Astrocyte (in vitro differentiated cells and primary cell): ENCODE data around the gene SLC5A12. TPM values are rescaled to one million over a fixed set of nuclear protein-coding genes. Genes with fewer than 3 reads are reported as not detected.

ENCODE experiments used
- DNase-seq: peaks from one replicate; pipeline ENCODE4 v3.0.0-alpha.2; 2010; ENCODE audit warnings: low read depth
- FAIRE-seq: peaks from 2 replicates; lab custom pipeline; 2011; peaks lifted over from hg19 to GRCh38; lab: Jason Lieb, UNC
- H2AFZ ChIP-seq: 2 replicates; pipeline ENCODE4 v1.6.0; 2012; ENCODE audit warnings: low read depth, low read length, inconsistent platforms
- H3K27ac ChIP-seq: 2 replicates; pipeline ENCODE4 v1.5.1; 2011; ENCODE audit warnings: low read depth, low read length, inconsistent platforms
- H3K27me3 ChIP-seq: 2 replicates; pipeline ENCODE4 v1.6.0; 2011; ENCODE audit warnings: low read length, inconsistent platforms; ENCODE audit not compliant: insufficient read depth
- H3K36me3 ChIP-seq: 2 replicates; pipeline ENCODE4 v1.5.1; 2011; ENCODE audit warnings: low read length, inconsistent platforms; ENCODE audit not compliant: insufficient read depth
- H3K4me1 ChIP-seq: 2 replicates; pipeline ENCODE4 v1.5.1; 2011; ENCODE audit warnings: low read length, inconsistent platforms; ENCODE audit not compliant: insufficient read depth
- H3K4me2 ChIP-seq: 2 replicates; pipeline ENCODE4 v1.6.0; 2012; ENCODE audit warnings: low read length, inconsistent platforms
- H3K4me3 ChIP-seq: 2 replicates; pipeline ENCODE4 v1.5.1; 2011; ENCODE audit warnings: low read depth, mild to moderate bottlenecking, low read length, inconsistent platforms; ENCODE audit not compliant: insufficient read depth
- H3K79me2 ChIP-seq: 2 replicates; pipeline ENCODE4 v1.6.0; 2012; ENCODE audit warnings: mild to moderate bottlenecking, low read length, inconsistent platforms; ENCODE audit not compliant: insufficient read depth
- H3K9ac ChIP-seq: 2 replicates; pipeline ENCODE4 v1.6.0; 2012; ENCODE audit warnings: mild to moderate bottlenecking, low read length, inconsistent platforms
- H3K9me3 ChIP-seq: 2 replicates; pipeline ENCODE4 v1.5.1; 2012; ENCODE audit warnings: low read depth, mild to moderate bottlenecking, low read length, inconsistent platforms; ENCODE audit not compliant: insufficient read depth
- H4K20me1 ChIP-seq: 2 replicates; pipeline ENCODE4 v1.6.0; 2012; ENCODE audit warnings: low read length, inconsistent platforms; ENCODE audit not compliant: insufficient read depth
- H3K27ac Mint-ChIP-seq: one replicate; pipeline ENCODE4 v1.8.0; 2021; ENCODE audit warnings: mild to moderate bottlenecking, mixed read lengths; ENCODE audit not compliant: unreplicated experiment
- H3K27me3 Mint-ChIP-seq: one replicate; pipeline ENCODE4 v1.8.0; 2021; ENCODE audit warnings: low read depth, mixed read lengths; ENCODE audit not compliant: unreplicated experiment
- H3K36me3 Mint-ChIP-seq: one replicate; pipeline ENCODE4 v1.8.0; 2021; ENCODE audit warnings: low read depth, mixed read lengths; ENCODE audit not compliant: unreplicated experiment
- H3K4me1 Mint-ChIP-seq: one replicate; pipeline ENCODE4 v1.8.0; 2021; ENCODE audit warnings: low read depth, mixed read lengths; ENCODE audit not compliant: unreplicated experiment
- H3K4me3 Mint-ChIP-seq: one replicate; pipeline ENCODE4 v1.8.0; 2021; ENCODE audit warnings: mild to moderate bottlenecking, moderate library complexity, mixed read lengths; ENCODE audit not compliant: unreplicated experiment
- H3K9me3 Mint-ChIP-seq: one replicate; pipeline ENCODE4 v1.8.0; 2021; ENCODE audit warnings: mild to moderate bottlenecking, mixed read lengths; ENCODE audit not compliant: unreplicated experiment
- CTCF ChIP-seq: IDR thresholded peaks from 2 replicates; pipeline ENCODE4 v1.5.1; 2011; ENCODE audit warnings: low read depth, mild to moderate bottlenecking, inconsistent platforms, low read length, moderate library complexity; ENCODE audit not compliant: insufficient read depth
- EZH2 ChIP-seq: IDR thresholded peaks from 2 replicates; pipeline ENCODE4 v1.6.1; 2012; ENCODE audit warnings: mild to moderate bottlenecking, low read length, inconsistent platforms; ENCODE audit not compliant: insufficient read depth
- total RNA-seq: library from RNA; stranded (reverse); gene quantifications from 2 replicates; pipeline ENCODE4 v1.2.1, GENCODE V29; 2021

Gene SLC5A12
- total RNA-seq, 1 donor from 2014 or later: 0.14 TPM

GRCh38 chr11:26712497-26712896 lies 9.4 kb downstream of the SLC5A12 start:
- Histone ChIP-seq H3K4me1 (no peaks in the 10 kb centered on the region), H3K36me3 (no peaks in the 10 kb centered on the region), H3K27ac (no peak overlapping the region), H3K9me3 (no peaks in the 10 kb centered on the region), H3K9ac (no peak overlapping the region), H3K4me3 (no peak overlapping the region), H3K4me2 (no peak overlapping the region), H3K79me2 (no peaks in the 10 kb centered on the region), H2AFZ (no peak overlapping the region), H4K20me1 (no peaks in the 10 kb centered on the region), H3K27me3 (no peaks in the 10 kb centered on the region)
- no peak for FAIRE-seq
- no peaks in the 10 kb centered on the region for H3K9me3 Mint-ChIP-seq
- DNase-seq: no peak
- H3K27me3 Mint-ChIP-seq: no peaks in the 10 kb centered on the region
- no peak overlapping the region for H3K27ac Mint-ChIP-seq
- H3K36me3 Mint-ChIP-seq: no peaks in the 10 kb centered on the region
- TF ChIP-seq CTCF (no peak), EZH2 (no peak)
- no peaks in the 10 kb centered on the region for H3K4me1 Mint-ChIP-seq
- H3K4me3 Mint-ChIP-seq: no peak overlapping the region

GRCh38 chr11:26710489-26710888 lies 11.4 kb downstream of the SLC5A12 start:
- no peaks in the 10 kb centered on the region for H3K36me3 Mint-ChIP-seq
- no peak overlapping the region for H3K9ac ChIP-seq
- no peak overlapping the region for H3K27ac Mint-ChIP-seq
- H3K9me3 Mint-ChIP-seq: no peaks in the 10 kb centered on the region
- H3K4me3 ChIP-seq: no peak overlapping the region
- H3K27me3 ChIP-seq: no peaks in the 10 kb centered on the region
- no peak overlapping the region for H3K4me3 Mint-ChIP-seq
- H3K36me3 ChIP-seq: no peaks in the 10 kb centered on the region
- H3K9me3 ChIP-seq: no peaks in the 10 kb centered on the region
- no peaks in the 10 kb centered on the region for H4K20me1 ChIP-seq
- no peak overlapping the region for H3K4me2 ChIP-seq
- H3K27ac ChIP-seq: no peak overlapping the region
- H3K4me1 ChIP-seq: no peaks in the 10 kb centered on the region
- no peak for DNase-seq
- H2AFZ ChIP-seq: no peak overlapping the region
- no peaks in the 10 kb centered on the region for H3K79me2 ChIP-seq
- FAIRE-seq: no peak
- TF ChIP-seq EZH2: no peak
- no peak for TF ChIP-seq CTCF
- no peaks in the 10 kb centered on the region for H3K4me1 Mint-ChIP-seq
- no peaks in the 10 kb centered on the region for H3K27me3 Mint-ChIP-seq

GRCh38 chr11:26708736-26709456 lies 13.0 kb downstream of the SLC5A12 start:
- no peak overlapping the region for H3K27ac Mint-ChIP-seq
- no peaks in the 10 kb centered on the region for H3K27me3 Mint-ChIP-seq
- no peak for DNase-seq
- Histone ChIP-seq H3K27ac (no peak overlapping the region), H2AFZ (no peak overlapping the region), H3K27me3 (no peaks in the 10 kb centered on the region), H4K20me1 (no peaks in the 10 kb centered on the region), H3K36me3 (no peaks in the 10 kb centered on the region), H3K4me3 (no peak overlapping the region), H3K9ac (no peak overlapping the region), H3K79me2 (no peaks in the 10 kb centered on the region), H3K4me1 (no peaks in the 10 kb centered on the region), H3K4me2 (no peak overlapping the region), H3K9me3 (no peaks in the 10 kb centered on the region)
- TF ChIP-seq EZH2 (no peak), CTCF (no peak)
- peaks cover 1% of the 10 kb centered on the region for H3K4me1 Mint-ChIP-seq
- no peaks in the 10 kb centered on the region for H3K9me3 Mint-ChIP-seq
- no peak overlapping the region for H3K4me3 Mint-ChIP-seq
- H3K36me3 Mint-ChIP-seq: no peaks in the 10 kb centered on the region
- FAIRE-seq: no peak
